Activated T-cell treated with anti-CD3 and anti-CD28 coated beads, Interleukin-2, amount 50 U/mL, for 72 hours (primary cell): ENCODE results near the gene IL13. TPM values are rescaled to one million over a fixed set of nuclear protein-coding genes. Genes with fewer than 3 reads are reported as not detected.
"Not testable (repeated sequence)": the region's sequence is repeated elsewhere in the genome, so short reads cannot be mapped to it uniquely, and the experiment has no call there.

ENCODE experiments used
- ATAC-seq, 2 donors: fragments of 150-1000 bp; cut with Tn5 transposase; replicated peaks in 1 of 2; 2 replicates each; pipeline ENCODE4 v1.10.0; 2021; ENCODE audit warnings: moderate library complexity in 2 of 2, mild to moderate bottlenecking in 1 of 2
- DNase-seq, 2 donors: peaks; one replicate each; pipeline ENCODE4 v3.0.0; 2021 to 2022; ENCODE audit warnings: mixed read lengths in 1 of 2
- H3K27ac Mint-ChIP-seq: one replicate; pipeline ENCODE4 v1.8.0; 2022; ENCODE audit warnings: mild to moderate bottlenecking, moderate library complexity, mixed read lengths
- H3K27me3 Mint-ChIP-seq: one replicate; pipeline ENCODE4 v1.8.0; 2022; ENCODE audit warnings: low read depth, mixed read lengths
- H3K36me3 Mint-ChIP-seq, 2 donors: one replicate each; pipeline ENCODE4 v1.8.0; 2022; ENCODE audit warnings: mixed read lengths in 2 of 2, mild to moderate bottlenecking in 1 of 2; ENCODE audit not compliant: insufficient read depth in 2 of 2
- H3K4me1 Mint-ChIP-seq: one replicate; pipeline ENCODE4 v1.8.0; 2022; ENCODE audit warnings: low read depth, mixed read lengths
- H3K4me3 Mint-ChIP-seq, 2 donors: one replicate each; pipeline ENCODE4 v1.8.0; 2022; ENCODE audit warnings: mild to moderate bottlenecking in 2 of 2, mixed read lengths in 2 of 2, moderate library complexity in 2 of 2
- H3K9me3 Mint-ChIP-seq, 2 donors: one replicate each; pipeline ENCODE4 v1.8.0; 2022; ENCODE audit warnings: mixed read lengths in 2 of 2
- total RNA-seq, 2 donors: library from RNA; stranded (reverse); gene quantifications; one replicate each; pipeline ENCODE4 v1.2.3, GENCODE V29; 2022

IL13 gene
- total RNA-seq: 10 to 100 TPM in 1 of 2 donors, 1 to 10 TPM in 1; 8.0 to 16.3 TPM

GRCh38 chr5:132657676-132658380, at the start of gene IL13:
IL13 (plus strand) TSS chr5:132658173; CDS start chr5:132658187, 14 bp downstream.
- Mint-ChIP-seq H3K36me3 (peaks cover 0 to 1% of the 10 kb centered on the region in 2 donors), H3K27ac (peak within 1 kb of the TSS; percentile 58), H3K27me3 (peaks cover 34% of the 10 kb centered on the region), H3K4me1 (peaks cover 75% of the 10 kb centered on the region), H3K4me3 (peak within 1 kb of the TSS; percentile 74 to 82), H3K9me3 (no peaks in the 10 kb centered on the region)
- DNase-seq (peak; percentile 44 to 57), ATAC-seq (peak; percentile 50 to 52)

- Mint-ChIP-seq H3K4me1 (no peaks in the 10 kb centered on the region), H3K27me3 (no peaks in the 10 kb centered on the region), H3K4me3 (no peak overlapping the region), H3K27ac (no peak overlapping the region), H3K36me3 (peaks cover 7 to 23% of the 10 kb centered on the region in 2 donors), H3K9me3 (peaks cover 0 to 2% of the 10 kb centered on the region in 2 donors)
- no peak for DNase-seq
- no peak for ATAC-seq
Observed at GRCh38 chr5:132611965-132612364, 46.0 kb upstream of the IL13 start.

- Mint-ChIP-seq H3K36me3 (peaks cover 7 to 24% of the 10 kb centered on the region in 2 donors), H3K4me3 (no peak overlapping the region)
- DNase-seq: no peak
Observed at GRCh38 chr5:132612846-132613245, 45.1 kb upstream of the IL13 start.

GRCh38 chr5:132621699-132622098, 36.3 kb upstream of the IL13 start:
- no peaks in the 10 kb centered on the region for H3K27me3 Mint-ChIP-seq
- H3K27ac Mint-ChIP-seq: no peak overlapping the region
- no peak for ATAC-seq
- H3K36me3 Mint-ChIP-seq: peaks cover 4 to 34% of the 10 kb centered on the region in 2 donors
- peaks cover 9% of the 10 kb centered on the region for H3K4me1 Mint-ChIP-seq
- H3K4me3 Mint-ChIP-seq: no peak overlapping the region
- DNase-seq: no peak
- no peaks in the 10 kb centered on the region for H3K9me3 Mint-ChIP-seq

More at GRCh38 chr5:132612846-132613245, 45.1 kb upstream of the IL13 start:
- no peak for ATAC-seq
- Mint-ChIP-seq H3K4me1 (no peaks in the 10 kb centered on the region), H3K27ac (no peak overlapping the region), H3K27me3 (no peaks in the 10 kb centered on the region), H3K9me3 (peaks cover 0 to 2% of the 10 kb centered on the region in 2 donors)

- H3K36me3 Mint-ChIP-seq: peaks cover 4 to 33% of the 10 kb centered on the region in 2 donors
- DNase-seq: no peak
- H3K4me3 Mint-ChIP-seq: no peak overlapping the region
- H3K4me1 Mint-ChIP-seq: peaks cover 9% of the 10 kb centered on the region
- no peak for ATAC-seq
- peak overlapping the region; percentile 68 for H3K27ac Mint-ChIP-seq
- no peaks in the 10 kb centered on the region for H3K27me3 Mint-ChIP-seq
- no peaks in the 10 kb centered on the region for H3K9me3 Mint-ChIP-seq
Observed at GRCh38 chr5:132622608-132623007, 35.4 kb upstream of the IL13 start.

GRCh38 chr5:132627470-132627869, 30.5 kb upstream of the IL13 start:
- ATAC-seq (no peak), DNase-seq (no peak)
- H3K4me1 Mint-ChIP-seq: peaks cover 19% of the 10 kb centered on the region
- H3K9me3 Mint-ChIP-seq: no peaks in the 10 kb centered on the region
- H3K36me3 Mint-ChIP-seq: peaks cover 10 to 15% of the 10 kb centered on the region in 2 donors
- no peak overlapping the region for H3K4me3 Mint-ChIP-seq
- no peaks in the 10 kb centered on the region for H3K27me3 Mint-ChIP-seq
- peak overlapping the region; percentile 26 for H3K27ac Mint-ChIP-seq

GRCh38 chr5:132628814-132629213, 29.2 kb upstream of the IL13 start:
- H3K27ac Mint-ChIP-seq: peak overlapping the region; percentile 9
- H3K4me3 Mint-ChIP-seq: no peak overlapping the region
- DNase-seq: no peak
- no peaks in the 10 kb centered on the region for H3K27me3 Mint-ChIP-seq
- no peak for ATAC-seq
- no peaks in the 10 kb centered on the region for H3K9me3 Mint-ChIP-seq
- H3K4me1 Mint-ChIP-seq: peaks cover 10% of the 10 kb centered on the region
- peaks cover 8 to 17% of the 10 kb centered on the region in 2 donors for H3K36me3 Mint-ChIP-seq

GRCh38 chr5:132629230-132629944, 28.6 kb upstream of the IL13 start:
- peak in 1 of 2 donors; percentile 48 for ATAC-seq
- Mint-ChIP-seq H3K4me1 (peaks cover 10% of the 10 kb centered on the region), H3K4me3 (no peak overlapping the region), H3K27ac (peak overlapping the region; percentile 9), H3K9me3 (no peaks in the 10 kb centered on the region), H3K27me3 (no peaks in the 10 kb centered on the region), H3K36me3 (peaks cover 10 to 23% of the 10 kb centered on the region in 2 donors)
- DNase-seq: no peak

GRCh38 chr5:132633587-132633986, 24.4 kb upstream of the IL13 start:
- Mint-ChIP-seq H3K36me3 (peaks cover 11 to 41% of the 10 kb centered on the region in 2 donors), H3K4me1 (peaks cover 47% of the 10 kb centered on the region)
- ATAC-seq, H3K27ac Mint-ChIP-seq, DNase-seq, H3K4me3 Mint-ChIP-seq, H3K27me3 Mint-ChIP-seq, H3K9me3 Mint-ChIP-seq: not testable (repeated sequence)

- Mint-ChIP-seq H3K27me3 (no peaks in the 10 kb centered on the region), H3K27ac (peak overlapping the region; percentile 90), H3K9me3 (no peaks in the 10 kb centered on the region), H3K36me3 (peaks cover 11 to 42% of the 10 kb centered on the region in 2 donors), H3K4me3 (peak overlapping the region; percentile 57 to 66), H3K4me1 (peaks cover 70% of the 10 kb centered on the region)
- ATAC-seq (peak; percentile 80 to 84), DNase-seq (peak; percentile 21 to 35)
Observed at GRCh38 chr5:132635873-132636272, 22.1 kb upstream of the IL13 start.

GRCh38 chr5:132637241-132637640, 20.7 kb upstream of the IL13 start:
- ATAC-seq (no peak), DNase-seq (no peak)
- H3K4me1 Mint-ChIP-seq: peaks cover 76% of the 10 kb centered on the region
- H3K9me3 Mint-ChIP-seq: no peaks in the 10 kb centered on the region
- H3K4me3 Mint-ChIP-seq: peak overlapping the region in 1 of 2 donors; percentile 76
- H3K27me3 Mint-ChIP-seq: no peaks in the 10 kb centered on the region
- peaks cover 5 to 44% of the 10 kb centered on the region in 2 donors for H3K36me3 Mint-ChIP-seq
- H3K27ac Mint-ChIP-seq: peak overlapping the region; percentile 25

- peak overlapping the region; percentile 95 for H3K27ac Mint-ChIP-seq
- peaks cover 9 to 42% of the 10 kb centered on the region in 2 donors for H3K36me3 Mint-ChIP-seq
- H3K4me1 Mint-ChIP-seq: peaks cover 86% of the 10 kb centered on the region
- H3K9me3 Mint-ChIP-seq: no peaks in the 10 kb centered on the region
- ATAC-seq (peak; percentile 14 to 22), DNase-seq (peak; percentile 41 to 45)
- peak overlapping the region; percentile 44 to 79 for H3K4me3 Mint-ChIP-seq
- H3K27me3 Mint-ChIP-seq: no peaks in the 10 kb centered on the region
Observed at GRCh38 chr5:132639706-132640130, 18.3 kb upstream of the IL13 start.

- Mint-ChIP-seq H3K4me3 (peak overlapping the region; percentile 43 to 79), H3K9me3 (no peaks in the 10 kb centered on the region), H3K4me1 (peaks cover 78% of the 10 kb centered on the region), H3K27me3 (no peaks in the 10 kb centered on the region), H3K27ac (peak overlapping the region; percentile 95), H3K36me3 (peaks cover 13 to 38% of the 10 kb centered on the region in 2 donors)
- ATAC-seq (peak; percentile 54 to 57), DNase-seq (peak; percentile 29 to 31)
Observed at GRCh38 chr5:132640613-132641012, 17.4 kb upstream of the IL13 start.
